Lower lobe of right lung (tissue), 2 donors: ENCODE data around the gene ABHD1. TPM values are rescaled to one million over a fixed set of nuclear protein-coding genes. Genes with fewer than 3 reads are reported as not detected.
"Not testable (repeated sequence)": the region's sequence is repeated elsewhere in the genome, so short reads cannot be mapped to it uniquely, and the experiment has no call there.

Experiments
- ATAC-seq, 2 donors: fragments of 200-7000 bp; cut with Tn5 transposase; one replicate each; pipeline ENCODE4 v1.9.1; 2020 to 2022; ENCODE audit warnings: mild to moderate bottlenecking in 2 of 2, moderate library complexity in 2 of 2
- DNase-seq: peaks from one replicate; pipeline ENCODE4 v3.0.0-alpha.2; 2020
- H3K27ac ChIP-seq: fragments of 200-600 bp; one replicate; pipeline ENCODE4 v1.8.0; 2022
- H3K27me3 ChIP-seq: fragments of 200-600 bp; one replicate; pipeline ENCODE4 v1.8.0; 2022; ENCODE audit warnings: low read depth
- H3K36me3 ChIP-seq: fragments of 200-600 bp; one replicate; pipeline ENCODE4 v1.8.0; 2022; ENCODE audit warnings: mild to moderate bottlenecking
- H3K4me1 ChIP-seq: fragments of 200-600 bp; one replicate; pipeline ENCODE4 v1.8.0; 2022
- H3K4me3 ChIP-seq: fragments of 200-600 bp; one replicate; pipeline ENCODE4 v1.8.0; 2022; ENCODE audit warnings: mild to moderate bottlenecking
- H3K9me3 ChIP-seq: fragments of 200-600 bp; one replicate; pipeline ENCODE4 v1.8.0; 2022
- CTCF ChIP-seq: fragments of 200-600 bp; IDR thresholded peaks from one replicate; pipeline ENCODE4 v1.8.0; 2022; ENCODE audit warnings: antibody characterized with exemption, mild to moderate bottlenecking
- intact Hi-C: fragments of 100-400 bp; cut with DNase I; formaldehyde crosslinking; loops from one replicate; pipeline ENCODE4 v1.11.0; 2022
- total RNA-seq: library from RNA; stranded (reverse); fragmentation: NEBNext Ultra II Directional; extraction: Animal tissue kit (Norgen Biotek cat#: 25700); gene quantifications from one replicate; pipeline ENCODE4 v1.2.1, GENCODE V29; 2021
- donor health status: DM: no; HTN: yes; CAD: no; lungs with severe emphysema.

The ABHD1 gene
- total RNA-seq, 1 donor from 2014 or later, result 0.21 TPM

DNA sequence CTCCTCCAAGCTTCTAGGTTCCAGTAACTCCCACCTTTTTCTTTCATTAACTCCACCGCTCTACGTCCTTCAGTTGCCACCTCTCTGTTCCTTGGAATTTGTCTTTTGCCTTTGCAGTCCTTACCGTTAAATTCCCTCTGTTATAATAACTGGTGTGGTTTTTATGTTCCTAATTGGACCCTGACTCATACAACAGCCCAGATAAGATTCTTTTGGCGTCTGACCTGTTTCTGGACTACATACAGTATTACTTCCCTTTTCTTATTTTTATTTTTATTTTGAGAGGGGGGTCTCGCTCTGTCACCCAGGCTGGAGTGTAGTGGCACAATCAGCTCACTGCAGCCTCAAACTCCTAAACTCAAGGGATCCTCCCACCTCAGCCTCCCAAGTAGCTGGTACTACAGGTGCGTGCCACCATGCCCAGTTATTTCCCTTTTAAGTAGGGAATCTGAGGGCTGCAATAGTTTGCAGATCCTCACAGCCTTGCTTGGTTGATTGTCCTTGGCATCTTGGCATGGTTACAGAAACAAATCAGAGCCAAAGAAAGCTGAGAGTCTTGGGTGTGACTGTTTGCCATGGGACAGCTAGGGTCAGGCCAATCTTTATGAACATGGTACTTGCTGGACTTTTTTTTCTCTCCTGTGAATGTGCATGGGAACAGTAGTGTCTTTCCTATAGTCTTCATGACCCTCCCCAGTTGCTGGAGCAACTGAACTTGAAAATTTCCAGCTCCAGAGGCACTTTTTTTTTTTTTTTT is 47.1 kb downstream of the ABHD1 start:
- H3K27me3 ChIP-seq, result no peaks in the 10 kb centered on the region
- no peak for TF ChIP-seq CTCF
- no peaks in the 10 kb centered on the region for H3K9me3 ChIP-seq
- intact Hi-C loops, result no loop called here
- no peak overlapping the region for H3K27ac ChIP-seq
- H3K36me3 ChIP-seq, result no peaks in the 10 kb centered on the region
- H3K4me1 ChIP-seq, result no peaks in the 10 kb centered on the region
- ATAC-seq (no peak), DNase-seq (no peak)
- no peak overlapping the region for H3K4me3 ChIP-seq

- H3K9me3 ChIP-seq, result no peaks in the 10 kb centered on the region
- DNase-seq (no peak), ATAC-seq (no peak)
- no peaks in the 10 kb centered on the region for H3K4me1 ChIP-seq
- no peaks in the 10 kb centered on the region for H3K36me3 ChIP-seq
- no peak overlapping the region for H3K27ac ChIP-seq
- H3K27me3 ChIP-seq, result no peaks in the 10 kb centered on the region
- intact Hi-C loops, result no loop called here
- H3K4me3 ChIP-seq, result no peak overlapping the region
- no peak for TF ChIP-seq CTCF
These were observed 47.8 kb downstream of the ABHD1 start for GRCh38 chr2:27171351-27171848.

DNA sequence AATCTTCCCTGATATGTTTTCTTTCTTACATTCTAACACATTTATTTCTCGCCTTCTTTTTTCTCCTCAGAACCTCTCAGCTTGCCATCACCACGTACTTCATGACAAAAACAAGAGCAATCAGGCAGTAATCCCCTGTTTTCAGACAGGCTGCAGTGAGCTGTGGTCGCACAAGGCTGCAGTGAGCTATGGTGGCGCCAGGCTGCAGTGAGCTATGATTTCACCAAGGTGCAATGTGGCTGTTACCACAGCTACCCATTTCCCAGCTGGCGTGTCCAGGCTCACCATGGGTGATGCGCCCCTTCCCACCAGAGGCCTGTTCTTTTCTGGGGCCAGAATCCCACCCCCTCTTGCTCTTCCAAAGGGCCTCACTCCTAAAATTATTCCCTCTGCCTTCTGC is 51.0 kb downstream of the ABHD1 start:
- TF ChIP-seq CTCF, result no peak
- H3K27ac ChIP-seq, result no peak overlapping the region
- no peaks in the 10 kb centered on the region for H3K36me3 ChIP-seq
- no peaks in the 10 kb centered on the region for H3K4me1 ChIP-seq
- no peaks in the 10 kb centered on the region for H3K27me3 ChIP-seq
- no peak overlapping the region for H3K4me3 ChIP-seq
- DNase-seq (no peak), ATAC-seq (no peak)
- H3K9me3 ChIP-seq, result no peaks in the 10 kb centered on the region
- intact Hi-C loops, result no loop called here

DNA sequence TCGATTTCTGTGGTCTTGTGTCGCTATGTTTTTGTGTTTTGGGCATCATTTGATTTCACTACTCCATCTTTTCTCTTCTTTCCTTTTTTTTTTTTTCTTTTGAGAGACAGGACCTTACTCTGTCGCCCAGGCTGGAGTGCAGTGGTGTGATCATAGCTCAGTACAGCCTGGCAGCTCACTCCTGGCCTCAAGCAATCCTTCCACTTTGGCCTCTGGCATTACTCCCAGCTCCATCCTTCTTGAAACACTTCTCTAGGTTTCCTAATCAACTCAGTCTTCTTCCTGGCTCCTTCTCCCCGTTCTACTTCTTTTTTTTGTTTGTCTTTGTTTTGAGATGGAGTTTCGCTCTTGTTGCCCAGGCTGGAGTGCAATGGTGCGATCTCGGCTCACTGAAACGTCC is 51.7 kb downstream of the ABHD1 start:
- H3K4me3 ChIP-seq, result no peak overlapping the region
- ATAC-seq (peak; percentile 65 to 68), DNase-seq (no peak)
- intact Hi-C loops, result no loop called here
- H3K36me3 ChIP-seq, result no peaks in the 10 kb centered on the region
- no peaks in the 10 kb centered on the region for H3K27me3 ChIP-seq
- H3K27ac ChIP-seq, result no peak overlapping the region
- TF ChIP-seq CTCF, result no peak
- no peaks in the 10 kb centered on the region for H3K4me1 ChIP-seq
- no peaks in the 10 kb centered on the region for H3K9me3 ChIP-seq

GRCh38 chr2:27175781-27176180 is 52.2 kb downstream of the ABHD1 start:
- H3K9me3 ChIP-seq, H3K36me3 ChIP-seq, ATAC-seq, H3K27me3 ChIP-seq, H3K4me1 ChIP-seq, DNase-seq, H3K27ac ChIP-seq, H3K4me3 ChIP-seq, intact Hi-C loops: not testable (repeated sequence)
